Measurements from ENCODE around the gene LCTL.

The LCTL gene

GRCh38 chr15:66567897-66568296 lies 2.1 kb upstream of the LCTL start:
- H3K36me3 ChIP-seq (ENCODE audit: control insufficient read depth, low read length), result no peaks in the 10 kb centered on the region
- no peak overlapping the region for H3K4me2 ChIP-seq (ENCODE audit: low read length)

GRCh38 chr15:66566963-66567531 lies 1.2 kb upstream of the LCTL start:
- Histone ChIP-seq H3K36me3 (ENCODE audit: control insufficient read depth, low read length) (no peaks in the 10 kb centered on the region), H3F3A (ENCODE audit: control insufficient read depth, insufficient read depth) (no peaks in the 10 kb centered on the region), H3K27ac (ENCODE audit: low read depth, low read length) (no peak overlapping the region), H3K27me3 (ENCODE audit: control insufficient read depth, low read length) (no peaks in the 10 kb centered on the region), H3K9me2 (replicated peaks; ENCODE audit: control insufficient read depth, low read length) (no peaks in the 10 kb centered on the region), H3K79me2 (ENCODE audit: control insufficient read depth, low read length) (no peaks in the 10 kb centered on the region), H3K4me2 (ENCODE audit: low read length) (peak overlapping the region; percentile 6; the same call in 1 of the 2 replicates), H4K20me1 (ENCODE audit: control insufficient read depth, insufficient read depth, low read depth, low read length) (no peaks in the 10 kb centered on the region), H3K4me3 (ENCODE audit: low read length) (no peak overlapping the region), H3K4me1 (ENCODE audit: control insufficient read depth, low read length) (peaks cover 4% of the 10 kb centered on the region; the same call in 1 of the 2 replicates), H3K9me3 (ENCODE audit: control insufficient read depth, insufficient read depth, low read length) (no peaks in the 10 kb centered on the region)
- TF ChIP-seq CTCF (IDR thresholded peaks at IDR 0.05; ENCODE audit: low read depth, low read length, poor library complexity, severe bottlenecking), result peak; percentile 87
- no peak for TF ChIP-seq EZH2phosphoT487 (IDR thresholded peaks at IDR 0.05; ENCODE audit: borderline replicate concordance, low read length)

More at GRCh38 chr15:66567897-66568296, 2.1 kb upstream of the LCTL start:
- Histone ChIP-seq H3K79me2 (ENCODE audit: control insufficient read depth, low read length) (no peaks in the 10 kb centered on the region), H3K27me3 (ENCODE audit: control insufficient read depth, low read length) (no peaks in the 10 kb centered on the region), H3K4me3 (ENCODE audit: low read length) (no peak overlapping the region), H3K27ac (ENCODE audit: low read depth, low read length) (no peak overlapping the region), H3K9me2 (replicated peaks; ENCODE audit: control insufficient read depth, low read length) (no peaks in the 10 kb centered on the region), H3K9me3 (ENCODE audit: control insufficient read depth, insufficient read depth, low read length) (no peaks in the 10 kb centered on the region), H4K20me1 (ENCODE audit: control insufficient read depth, insufficient read depth, low read depth, low read length) (no peaks in the 10 kb centered on the region), H3K4me1 (ENCODE audit: control insufficient read depth, low read length) (peaks cover 4% of the 10 kb centered on the region; the same call in 1 of the 2 replicates), H3F3A (ENCODE audit: control insufficient read depth, insufficient read depth) (no peaks in the 10 kb centered on the region)
- no peak for TF ChIP-seq CTCF (IDR thresholded peaks at IDR 0.05; ENCODE audit: low read depth, low read length, poor library complexity, severe bottlenecking)
- no peak for TF ChIP-seq EZH2phosphoT487 (IDR thresholded peaks at IDR 0.05; ENCODE audit: borderline replicate concordance, low read length)

- TF ChIP-seq CTCF (IDR thresholded peaks at IDR 0.05; ENCODE audit: low read depth, low read length, poor library complexity, severe bottlenecking) (no peak), EZH2phosphoT487 (IDR thresholded peaks at IDR 0.05; ENCODE audit: borderline replicate concordance, low read length) (no peak)
- no peaks in the 10 kb centered on the region for H3K27me3 ChIP-seq (ENCODE audit: control insufficient read depth, low read length)
- no peak overlapping the region for H3K27ac ChIP-seq (ENCODE audit: low read depth, low read length)
- H3K4me2 ChIP-seq (ENCODE audit: low read length), result no peak overlapping the region
- H3K9me3 ChIP-seq (ENCODE audit: control insufficient read depth, insufficient read depth, low read length), result no peaks in the 10 kb centered on the region
- H3K79me2 ChIP-seq (ENCODE audit: control insufficient read depth, low read length), result no peaks in the 10 kb centered on the region
- H3K4me3 ChIP-seq (ENCODE audit: low read length), result no peak overlapping the region
- no peaks in the 10 kb centered on the region for H3K9me2 ChIP-seq (replicated peaks; ENCODE audit: control insufficient read depth, low read length)
- H3K4me1 ChIP-seq (ENCODE audit: control insufficient read depth, low read length), result peaks cover 4% of the 10 kb centered on the region; the same call in 1 of the 2 replicates
- no peaks in the 10 kb centered on the region for H4K20me1 ChIP-seq (ENCODE audit: control insufficient read depth, insufficient read depth, low read depth, low read length)
- no peaks in the 10 kb centered on the region for H3F3A ChIP-seq (ENCODE audit: control insufficient read depth, insufficient read depth)
- no peaks in the 10 kb centered on the region for H3K36me3 ChIP-seq (ENCODE audit: control insufficient read depth, low read length)
Measured at GRCh38 chr15:66565141-66565641, 607 bp downstream of the LCTL start.

Data from DOHH2 (cell line).